Heart left ventricle (tissue), 13 donors: ENCODE data around the gene IZUMO2.

Experiments
- CTCF ChIP-seq, 12 donors: fragments of 200-600 bp; sonication (generic) in 4 of 12; IDR thresholded peaks; one replicate each; pipeline versions ENCODE4 v1.5.0 to v1.8.0; 2018 to 2022; ENCODE audit warnings: antibody characterized with exemption in 12 of 12, mild to moderate bottlenecking in 5 of 12
- POLR2A ChIP-seq, 2 donors: fragments of 450-650 bp; IDR thresholded peaks; one replicate each; pipeline ENCODE4 v1.6.1; 2017; ENCODE audit warnings: antibody characterized with exemption in 2 of 2, mild to moderate bottlenecking in 2 of 2, moderate library complexity in 2 of 2
- donor health status: ischemic (EF 13 %, LVEDD 7.1; RV severe dilation, severe dysfunction).
- donor health status: DM: no; HTN: yes; CAD: no.
- donor health status: DM: no; HTN: no; CAD: no.
- donor health status: ischemic (EF 25% LVEDD 6.9; RV normal size, moderate dysfunction).
- donor health status: ischemic (EF 25% LVEDD 5.7; RV mildly dilated, moderate dysfunction).
- donor health status: ischemic (EF 35%, LVEDD 5.7; RV mildly dilated, moderate dysfunction).
- donor health status: nonischemic (EF 11% LVEDD 7.7; RV severe dilation, severe dysfunction).
- donor health status: DM: yes; HTN: yes; CAD: no.
- donor health status: PGD.
- donor health status: ischemic (EF 29% LVEDD 5.4; RV normal size, mild dysfunction).
- donor health status: nonischemic (EF 23%, LVEDD 6.1; RV moderate dilation, normal function).

- TF ChIP-seq POLR2A (IDR thresholded peaks at IDR 0.05) (no peak), CTCF (IDR thresholded peaks at IDR 0.05) (no peak)
These were observed 8.7 kb upstream of the IZUMO2 start for GRCh38 chr19:50171752-50172151.
